SU-DHL-6 (cell line): ENCODE results near the gene FAM9B.

Experiments used
- EZH2phosphoT487 ChIP-seq: fragments of 200-600 bp; sonication (generic), shearing (Covaris generic); conservative IDR thresholded peaks from 2 replicates; pipeline ENCODE4 v1.6.1; 2018; ENCODE audit warnings: mild to moderate bottlenecking, antibody characterized with exemption, low read length, moderate library complexity, mixed read lengths
- TF ChIP-seq, protein P1 (sequence below): fragments of 200-600 bp; sonication (generic); IDR thresholded peaks from one replicate; pipeline ENCODE4 v1.5.1; 2017; ENCODE audit warnings: antibody characterized with exemption, mild to moderate bottlenecking, low read length, moderate library complexity; ENCODE audit not compliant: insufficient read depth, poor library complexity, severe bottlenecking

DNA sequence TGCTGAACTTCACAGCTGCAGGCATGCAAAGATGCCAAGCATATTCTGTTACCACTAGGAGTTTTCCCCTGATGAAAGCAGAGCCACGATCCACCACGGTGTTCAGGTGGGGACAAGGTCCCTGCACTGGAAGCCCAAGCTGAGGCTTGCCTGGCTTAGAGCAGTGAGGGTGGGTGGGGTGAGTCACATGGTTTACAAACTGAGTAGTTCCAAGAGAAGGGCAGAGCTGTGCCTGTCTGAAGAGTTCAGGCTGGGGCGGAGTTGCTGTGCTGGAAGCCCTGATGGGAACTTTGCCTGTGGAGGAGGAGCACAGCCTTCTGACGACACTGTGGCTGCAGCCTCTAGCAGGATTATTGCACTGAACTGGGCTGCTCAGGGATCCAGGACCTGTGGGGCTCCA is 45.5 kb downstream of the FAM9B start:
- TF ChIP-seq EZH2phosphoT487, result no peak
- TF ChIP-seq, protein P1, sequence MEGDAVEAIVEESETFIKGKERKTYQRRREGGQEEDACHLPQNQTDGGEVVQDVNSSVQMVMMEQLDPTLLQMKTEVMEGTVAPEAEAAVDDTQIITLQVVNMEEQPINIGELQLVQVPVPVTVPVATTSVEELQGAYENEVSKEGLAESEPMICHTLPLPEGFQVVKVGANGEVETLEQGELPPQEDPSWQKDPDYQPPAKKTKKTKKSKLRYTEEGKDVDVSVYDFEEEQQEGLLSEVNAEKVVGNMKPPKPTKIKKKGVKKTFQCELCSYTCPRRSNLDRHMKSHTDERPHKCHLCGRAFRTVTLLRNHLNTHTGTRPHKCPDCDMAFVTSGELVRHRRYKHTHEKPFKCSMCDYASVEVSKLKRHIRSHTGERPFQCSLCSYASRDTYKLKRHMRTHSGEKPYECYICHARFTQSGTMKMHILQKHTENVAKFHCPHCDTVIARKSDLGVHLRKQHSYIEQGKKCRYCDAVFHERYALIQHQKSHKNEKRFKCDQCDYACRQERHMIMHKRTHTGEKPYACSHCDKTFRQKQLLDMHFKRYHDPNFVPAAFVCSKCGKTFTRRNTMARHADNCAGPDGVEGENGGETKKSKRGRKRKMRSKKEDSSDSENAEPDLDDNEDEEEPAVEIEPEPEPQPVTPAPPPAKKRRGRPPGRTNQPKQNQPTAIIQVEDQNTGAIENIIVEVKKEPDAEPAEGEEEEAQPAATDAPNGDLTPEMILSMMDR, result no peak
